Jurkat, Clone E6-1 (cell line): ENCODE results near the gene CD34.
A peak's percentile ranks its signal among the peaks of the same experiment; 100 is the strongest.
"Not testable (repeated sequence)": the region's sequence is repeated elsewhere in the genome, so short reads cannot be mapped to it uniquely, and the experiment has no call there.

Experiments
- DNase-seq: peaks from one replicate; pipeline ENCODE4 v3.0.0-alpha.2; 2011; ENCODE audit warnings: low read depth, low spot score
- H3K4me3 ChIP-seq: 2 replicates; pipeline ENCODE4 v1.5.1; 2011; ENCODE audit warnings: mild to moderate bottlenecking, low read length, control low read depth, moderate library complexity

Gene CD34

DNA sequence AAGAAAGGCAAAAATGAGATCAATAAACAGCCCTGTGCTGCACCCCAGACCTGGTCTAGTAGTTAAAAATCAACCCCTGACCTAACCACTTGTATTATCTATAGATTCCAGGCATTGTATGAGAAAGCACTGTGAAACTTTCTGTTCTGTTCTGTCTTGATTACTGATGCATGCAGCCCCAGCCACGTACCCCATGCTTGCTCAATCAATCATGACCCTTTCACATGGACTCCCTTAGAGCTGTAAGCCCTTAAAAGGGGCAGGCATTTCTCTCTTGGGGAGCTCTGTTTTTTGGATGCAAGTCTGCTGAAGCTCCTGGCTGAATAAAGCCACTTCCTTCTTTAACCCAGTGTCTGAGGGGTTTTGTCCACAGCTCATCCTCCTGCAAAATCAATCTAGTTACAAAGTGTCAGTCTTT, 24.2 kb upstream of the CD34 start:
- DNase-seq = no peak
- H3K4me3 ChIP-seq = no peak overlapping the region

DNA sequence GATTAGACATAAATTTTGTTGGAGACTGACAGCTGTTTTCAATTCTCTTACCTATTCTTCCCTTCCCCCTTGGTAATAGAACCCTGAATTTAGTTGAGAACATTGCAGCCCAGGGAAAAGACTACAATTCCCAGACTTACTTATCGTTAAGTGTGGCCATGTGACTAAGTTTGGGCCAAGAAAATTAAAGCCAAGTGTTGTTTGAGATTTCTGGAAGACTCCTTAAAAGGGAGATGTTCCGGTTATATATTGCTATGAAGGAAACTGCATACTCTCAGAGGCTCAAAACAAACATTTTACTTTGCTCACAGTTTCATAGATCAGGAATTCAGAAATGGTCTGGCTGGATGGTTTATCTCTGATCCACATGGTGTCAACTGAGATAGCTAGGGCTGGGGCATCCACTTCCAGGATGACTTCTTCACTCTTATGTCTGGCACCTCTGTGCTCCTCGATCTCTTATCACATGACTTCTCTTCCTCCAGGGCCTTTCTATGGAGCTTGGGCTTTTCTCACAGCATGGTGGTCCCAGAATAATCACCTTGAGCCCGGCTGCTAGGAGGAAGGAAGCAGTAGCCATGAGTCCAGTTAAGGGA, 22.4 kb upstream of the CD34 start:
- no peak for DNase-seq
- no peak overlapping the region for H3K4me3 ChIP-seq

DNA sequence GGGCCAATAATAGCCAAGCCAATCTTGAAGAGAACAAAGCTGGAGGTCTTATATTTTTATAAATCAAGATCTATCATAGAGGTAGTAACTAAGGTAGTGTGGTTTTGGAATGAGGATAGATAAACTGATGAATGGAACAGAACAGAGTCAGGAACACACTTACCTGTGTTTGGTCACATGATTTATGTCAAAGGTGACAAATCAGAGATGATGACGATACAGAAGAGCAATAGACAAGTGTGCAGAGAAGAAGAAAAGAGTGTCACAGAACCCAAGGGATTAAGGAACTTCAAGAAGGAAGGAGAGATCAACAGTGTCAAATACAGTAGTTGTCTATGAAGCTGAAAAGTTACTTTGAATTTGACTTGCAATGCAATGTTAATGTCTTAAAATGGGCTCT, 16.1 kb upstream of the CD34 start:
- no peak overlapping the region for H3K4me3 ChIP-seq
- no peak for DNase-seq

DNA sequence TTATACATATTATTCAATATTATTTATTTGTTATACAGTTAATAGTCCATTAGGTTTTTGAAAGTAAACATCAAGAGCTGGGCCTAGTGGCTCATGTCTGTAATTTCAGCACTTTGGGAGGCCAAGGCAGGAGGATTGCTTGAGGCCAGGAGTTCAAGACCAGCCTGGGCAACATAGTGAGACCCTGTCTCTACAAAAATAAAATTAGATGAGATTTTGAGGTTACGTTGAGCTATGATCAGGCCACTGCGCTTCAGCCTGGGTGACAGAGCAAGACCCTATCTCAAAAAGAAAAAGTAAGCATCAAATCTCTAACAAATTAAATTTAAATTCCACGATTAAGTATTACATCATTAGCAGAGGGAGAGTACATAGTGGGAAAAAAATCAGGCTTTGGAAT, 15.0 kb upstream of the CD34 start:
- not testable (repeated sequence) for H3K4me3 ChIP-seq, DNase-seq

DNA sequence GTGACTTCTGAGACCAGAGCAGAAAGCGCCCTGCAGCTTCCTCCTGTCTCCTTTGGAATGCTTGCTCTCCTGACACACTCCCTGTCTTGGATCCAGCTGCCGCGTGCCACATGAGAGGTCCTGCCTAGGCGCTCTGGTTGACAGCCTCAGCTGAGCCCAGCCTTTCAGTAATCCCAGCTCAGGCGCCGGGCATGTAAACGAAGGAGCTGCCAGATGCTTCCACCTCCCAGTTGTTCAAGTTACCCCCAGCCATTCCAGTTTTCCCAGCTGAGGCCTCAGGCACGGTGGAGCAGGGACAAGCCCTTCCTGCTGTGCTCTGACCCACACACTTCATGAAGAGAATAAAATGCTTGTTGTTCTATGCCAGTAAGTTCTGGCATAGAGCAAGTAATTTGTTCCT, 14.3 kb upstream of the CD34 start:
- H3K4me3 ChIP-seq = no peak overlapping the region
- no peak for DNase-seq

DNA sequence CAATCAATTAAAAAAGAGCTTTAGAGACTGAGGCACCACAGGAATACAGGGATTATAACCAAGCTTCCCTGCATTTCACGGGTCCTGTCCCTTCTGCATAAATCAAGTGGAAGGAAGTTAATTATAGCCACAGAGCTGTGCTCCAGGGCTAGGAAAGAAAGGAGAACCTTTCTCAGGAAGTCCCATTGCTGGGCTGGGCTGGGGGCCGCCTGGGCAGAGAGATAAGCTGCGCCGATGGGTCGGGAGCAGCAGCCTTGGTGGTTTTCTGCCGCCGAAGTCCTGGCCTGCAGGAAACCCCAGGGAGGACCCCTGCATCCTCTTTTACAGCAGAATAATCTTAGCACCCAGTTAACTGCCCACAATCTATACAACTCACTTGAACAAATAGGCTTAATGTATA, 12.6 kb upstream of the CD34 start:
- DNase-seq = no peak

DNA sequence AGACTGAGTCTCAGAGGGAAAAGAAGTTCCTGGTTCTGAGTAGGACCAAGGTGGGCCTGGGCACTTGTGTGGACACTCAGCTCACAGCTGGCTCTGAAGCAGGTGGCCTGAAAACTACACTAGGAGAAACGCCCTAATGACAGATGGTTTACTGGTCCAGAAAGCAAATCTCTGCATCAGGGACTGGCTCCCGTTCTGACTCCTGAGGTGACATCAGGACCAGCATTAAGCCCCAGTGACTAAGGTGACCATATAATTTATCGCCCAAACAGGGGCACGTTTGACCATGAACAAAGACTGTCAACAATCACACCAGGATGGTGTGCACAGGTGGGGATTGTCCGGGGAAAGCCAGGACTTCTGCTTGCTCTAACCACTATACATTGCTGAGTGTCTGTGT, 12.2 kb upstream of the CD34 start:
- H3K4me3 ChIP-seq = no peak overlapping the region
- no peak for DNase-seq

More for the DNA sequence above, 12.6 kb upstream of the CD34 start:
- no peak overlapping the region for H3K4me3 ChIP-seq

DNA sequence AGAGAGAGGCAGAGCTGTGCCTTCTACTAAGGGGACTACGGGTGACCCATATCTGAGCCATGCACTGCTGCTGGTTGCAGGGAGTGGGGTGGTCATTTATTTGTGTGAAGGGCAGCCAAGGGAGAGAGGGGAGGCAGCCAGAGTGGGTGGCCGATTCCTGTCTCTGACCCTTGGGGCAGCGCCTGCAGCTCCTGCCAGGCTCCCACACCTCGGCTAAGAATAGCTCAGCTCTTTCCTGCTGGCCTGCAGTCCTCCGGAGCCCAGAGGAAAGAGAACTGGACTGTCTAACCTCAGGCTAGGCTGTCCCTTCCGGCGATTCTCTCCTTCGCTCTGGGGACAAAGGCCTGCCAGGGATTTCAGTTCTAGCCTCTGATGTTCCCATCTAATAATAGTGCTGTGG, 11.6 kb upstream of the CD34 start:
- H3K4me3 ChIP-seq = no peak overlapping the region
- no peak for DNase-seq

DNA sequence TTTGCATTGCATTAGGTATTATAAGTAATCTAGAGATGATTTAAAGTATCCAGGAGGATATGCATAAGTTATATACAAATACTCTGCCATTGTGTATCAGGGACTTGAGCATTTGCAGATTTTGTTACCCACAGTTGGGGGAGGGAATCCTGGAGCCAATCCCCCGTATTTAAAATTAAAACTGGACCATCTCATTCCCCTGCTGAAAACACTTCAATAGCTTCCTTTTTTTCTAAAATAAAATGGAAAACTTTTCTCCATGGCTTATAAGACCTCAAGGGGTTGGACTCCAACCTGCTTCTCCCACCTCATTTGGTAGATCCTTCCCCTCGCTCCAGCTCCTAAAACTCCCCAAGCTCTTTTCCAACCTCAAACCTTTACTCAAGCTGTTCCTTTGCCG, 10.4 kb upstream of the CD34 start:
- H3K4me3 ChIP-seq = no peak overlapping the region
- DNase-seq = no peak

DNA sequence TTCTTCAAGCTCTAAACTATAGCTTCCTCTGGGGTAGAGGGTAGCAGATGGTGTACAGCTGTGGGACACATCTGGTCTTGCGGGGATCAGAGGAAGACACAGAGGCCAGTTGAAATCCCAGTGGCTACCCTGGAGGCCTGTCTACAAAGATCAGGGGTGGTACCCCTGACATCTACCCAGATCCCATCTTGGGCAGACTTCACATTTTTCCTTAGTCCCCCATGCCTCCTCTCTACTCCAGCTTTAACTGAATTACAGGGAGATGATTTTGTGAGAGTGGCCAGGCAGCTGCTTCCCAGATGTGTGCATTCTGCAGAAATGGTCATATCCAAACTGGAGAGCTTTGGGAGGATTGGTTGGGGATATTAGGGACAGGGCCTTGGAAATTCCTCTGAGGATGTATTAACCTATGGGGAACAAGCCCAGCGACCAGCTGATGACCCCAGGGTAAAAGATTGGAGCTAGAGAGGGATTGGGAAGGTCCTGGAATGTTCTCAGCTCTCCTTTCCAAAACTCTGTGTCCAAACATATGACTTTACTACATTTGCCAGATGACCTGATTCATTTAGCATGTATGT, 9.6 kb upstream of the CD34 start:
- no peak overlapping the region for H3K4me3 ChIP-seq
- DNase-seq = no peak

DNA sequence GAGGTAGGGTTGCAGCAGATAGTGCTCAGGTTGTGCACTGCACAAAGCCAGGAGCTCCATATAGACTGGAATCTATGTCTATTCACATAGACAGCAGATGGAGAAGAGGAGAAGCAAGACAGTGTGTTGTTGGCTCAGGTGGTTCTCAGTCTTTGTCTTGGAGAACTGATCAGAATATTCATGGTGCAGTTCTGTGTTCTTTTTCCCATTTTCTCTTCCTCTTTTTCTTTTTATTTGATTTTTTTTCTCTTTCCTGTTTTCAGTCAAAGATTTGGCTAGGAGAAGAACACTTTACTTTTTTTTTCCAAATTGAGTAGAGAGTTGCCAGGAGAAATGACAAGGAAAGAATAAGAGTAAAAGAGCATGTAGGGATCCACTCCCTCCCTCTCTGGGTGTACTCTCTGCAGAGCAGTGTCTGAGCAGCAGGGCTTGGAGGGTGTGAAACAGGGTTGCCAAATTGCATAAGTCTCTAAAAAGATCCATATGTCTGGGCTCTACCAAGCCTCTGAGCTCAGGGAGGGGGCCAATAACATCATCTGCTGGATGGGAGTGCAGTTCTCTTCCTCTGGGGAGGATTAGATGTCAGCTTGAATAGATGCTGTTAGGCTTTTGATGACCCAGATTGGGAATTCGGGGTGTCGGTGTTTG, 8.7 kb upstream of the CD34 start:
- no peak for DNase-seq
- no peak overlapping the region for H3K4me3 ChIP-seq

DNA sequence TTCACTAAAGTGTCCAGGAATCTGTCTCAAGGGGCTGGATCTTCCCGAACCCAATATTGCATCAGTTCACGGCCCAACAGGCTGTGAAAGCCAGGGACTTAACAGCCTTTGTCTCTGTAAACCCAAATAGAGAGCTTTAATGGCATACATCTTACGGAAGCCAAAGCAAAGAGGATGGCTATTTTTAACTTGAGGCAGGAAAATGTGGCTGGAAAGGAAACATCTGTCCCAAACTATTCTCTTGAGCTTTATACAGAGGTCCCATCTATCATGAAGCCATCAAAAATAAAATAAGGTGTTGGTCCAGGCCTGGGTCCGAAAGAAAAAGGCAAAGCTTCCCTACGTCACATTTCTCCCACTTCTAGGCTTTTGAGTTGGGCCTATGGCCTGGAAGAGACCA, 7.7 kb upstream of the CD34 start:
- DNase-seq = no peak
- no peak overlapping the region for H3K4me3 ChIP-seq

DNA sequence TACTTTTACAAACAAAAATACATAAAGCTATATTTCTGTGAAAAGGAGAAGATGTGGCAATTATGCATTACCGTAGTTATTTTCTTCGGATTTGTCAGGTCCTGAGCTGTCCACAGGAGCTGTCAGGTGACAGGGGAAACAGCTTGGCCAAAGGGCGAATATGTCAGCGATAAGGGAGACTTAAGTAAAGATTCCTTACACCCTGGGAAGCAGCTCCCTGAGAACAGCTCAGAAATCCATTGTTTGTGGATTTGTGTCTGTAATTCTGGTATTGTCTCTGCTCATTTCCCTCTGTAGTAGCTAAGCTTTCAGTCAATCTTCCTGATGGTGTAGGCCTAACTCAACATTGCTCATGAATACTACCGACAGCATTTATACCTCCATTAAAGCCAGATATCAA, 7.1 kb upstream of the CD34 start:
- no peak overlapping the region for H3K4me3 ChIP-seq
- no peak for DNase-seq

DNA sequence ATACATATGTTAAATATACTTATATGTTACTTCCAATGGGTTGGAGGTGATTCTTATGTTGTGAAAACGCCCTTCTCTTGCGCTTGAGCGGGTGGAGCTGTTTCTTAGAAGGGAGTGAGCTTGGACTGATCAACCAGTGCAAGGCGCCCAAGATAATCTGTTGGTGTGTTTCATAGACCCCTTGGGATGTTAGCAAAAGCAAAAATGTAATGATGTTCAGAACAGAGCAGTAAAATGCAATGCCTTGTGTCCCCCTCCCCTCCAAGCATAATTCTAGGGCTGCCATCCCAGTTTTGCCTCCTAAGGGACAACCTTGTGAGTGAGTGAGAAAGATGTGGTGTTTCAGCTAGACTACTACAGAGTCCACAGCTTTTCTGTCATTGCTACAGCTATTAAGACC, 6.2 kb upstream of the CD34 start:
- no peak overlapping the region for H3K4me3 ChIP-seq
- no peak for DNase-seq

DNA sequence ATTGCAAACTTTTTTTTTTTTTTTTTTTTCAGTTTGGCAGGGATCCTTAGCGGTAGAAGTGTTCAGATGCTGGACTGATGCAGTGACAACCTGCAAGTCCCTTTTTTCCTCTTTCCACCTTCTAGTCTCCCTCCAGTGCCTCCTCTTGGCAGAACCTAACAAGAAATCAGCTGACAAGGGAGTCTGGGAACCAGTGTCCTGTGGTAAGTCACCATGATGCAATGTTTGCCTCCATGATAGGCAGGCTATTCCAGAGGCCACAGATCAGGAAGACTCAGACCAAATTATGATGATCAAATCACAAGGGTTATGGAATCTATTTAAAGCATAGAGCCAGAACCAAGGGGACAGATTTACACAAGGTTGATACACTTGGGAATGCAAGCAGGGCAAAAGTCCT, 3.0 kb upstream of the CD34 start:
- no peak overlapping the region for H3K4me3 ChIP-seq
- no peak for DNase-seq

DNA sequence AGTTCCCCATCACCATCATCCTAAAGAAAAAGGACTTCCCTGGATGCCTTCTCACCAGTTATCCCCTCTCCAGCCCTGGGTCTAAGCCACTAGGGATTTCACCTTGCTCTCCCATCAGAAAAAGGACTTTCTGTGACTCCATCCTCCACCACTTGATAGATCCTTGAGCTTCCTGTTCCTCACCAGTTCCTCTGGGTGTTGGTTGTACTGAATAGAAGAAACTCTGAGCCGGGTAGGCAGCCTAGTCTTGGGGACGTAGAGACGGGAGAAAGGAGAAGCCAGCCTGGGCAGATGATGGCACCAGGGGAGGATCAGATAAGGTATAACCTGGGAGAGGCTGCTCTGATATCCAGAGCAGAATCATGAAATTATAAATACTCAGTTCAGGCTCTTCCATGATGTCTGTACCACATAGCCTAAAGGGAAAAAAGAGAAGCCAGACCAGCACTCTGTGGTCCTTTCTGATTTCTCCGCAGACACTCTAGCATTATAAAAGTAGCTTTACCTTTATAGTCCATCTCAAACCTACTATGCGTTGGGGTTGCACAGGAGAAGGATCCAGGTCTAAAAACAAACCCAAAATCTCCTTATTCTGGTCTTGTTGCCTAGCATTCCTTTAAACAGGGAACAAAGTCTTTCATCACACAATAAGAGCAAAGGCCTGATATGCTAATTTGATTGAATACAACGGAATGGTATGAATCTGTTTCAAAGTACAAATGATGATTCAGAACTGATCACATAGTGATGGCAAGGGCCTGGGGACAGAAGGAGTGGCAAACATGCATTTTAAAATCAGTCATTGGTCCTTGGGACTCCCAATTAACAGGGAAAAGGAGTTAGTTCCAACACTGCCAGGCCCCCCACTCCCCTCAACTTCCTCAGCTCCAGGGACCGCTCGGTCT, 1.2 kb upstream of the CD34 start:
- H3K4me3 ChIP-seq = no peak overlapping the region
- no peak for DNase-seq

DNA sequence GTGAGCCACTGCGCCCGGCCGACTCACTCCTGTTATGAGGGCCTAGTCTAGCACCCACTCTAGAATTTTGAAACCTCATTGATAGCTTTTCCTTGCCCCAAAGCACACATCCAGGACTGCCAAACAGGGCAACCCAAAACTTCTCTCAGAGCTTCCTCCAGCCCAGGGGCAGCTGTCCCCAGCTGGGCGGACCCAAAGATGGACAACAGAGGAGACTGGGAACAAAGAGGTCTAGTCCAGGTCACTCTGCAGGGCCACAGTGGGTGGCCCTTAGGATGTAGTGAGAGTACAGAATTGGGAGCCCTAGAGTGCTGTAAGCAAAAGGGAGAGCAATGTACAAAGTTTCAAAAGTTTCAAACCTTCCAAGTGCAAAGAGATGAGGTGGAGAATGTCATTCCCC, 1.2 kb downstream of the CD34 start:
- H3K4me3 ChIP-seq = no peak overlapping the region
- DNase-seq = no peak

DNA sequence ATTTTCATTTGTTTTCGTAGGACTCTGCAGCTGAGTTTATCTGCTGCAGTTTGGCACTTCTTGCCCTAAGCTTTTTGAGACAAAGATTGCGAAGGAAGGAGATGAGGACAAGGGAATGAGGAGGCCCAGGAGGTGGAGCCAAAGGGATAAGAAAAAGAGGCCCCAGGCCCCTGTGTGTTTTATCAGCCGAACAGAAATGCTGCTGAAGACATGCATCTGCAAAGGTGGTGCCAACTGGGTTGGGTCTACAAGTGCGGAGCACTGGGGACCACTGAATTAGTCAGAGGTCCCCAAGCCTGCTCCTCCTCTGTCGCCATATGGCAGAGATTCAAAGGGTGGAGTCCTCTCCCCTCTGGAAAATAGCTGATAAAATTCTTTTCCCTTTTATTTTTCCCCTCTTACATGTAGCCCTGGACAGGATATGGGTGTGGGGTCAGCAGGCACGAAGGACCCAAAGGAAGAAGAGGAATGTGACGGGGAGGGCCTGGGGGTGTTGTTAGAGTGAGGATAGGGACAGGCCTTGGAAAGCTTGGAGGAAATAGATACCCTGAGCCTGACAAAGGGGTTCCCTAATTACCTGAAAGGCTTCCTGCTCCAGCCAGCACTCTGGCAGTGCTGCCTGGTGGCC, 2.7 kb downstream of the CD34 start:
- no peak overlapping the region for H3K4me3 ChIP-seq
- DNase-seq = no peak

DNA sequence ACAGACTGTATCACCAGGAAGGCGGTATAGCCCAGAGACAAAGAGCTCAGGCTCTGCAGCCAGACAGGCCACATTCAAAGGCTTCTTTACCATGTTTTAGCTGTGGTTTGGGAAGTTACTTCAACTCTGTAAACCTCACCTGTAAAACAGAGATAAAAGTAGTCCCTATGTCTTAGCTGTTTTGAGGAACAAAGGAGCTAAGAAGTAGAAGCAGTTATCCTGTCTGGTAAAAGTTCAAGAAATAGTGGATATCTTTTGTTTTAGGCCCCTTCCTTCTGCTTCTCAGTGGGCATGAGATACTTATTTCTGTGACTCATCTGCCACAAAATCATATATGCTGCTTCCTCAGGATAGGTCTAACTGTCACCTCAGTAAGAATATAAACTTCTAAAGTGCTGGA, 6.5 kb downstream of the CD34 start:
- peak overlapping the region; percentile 9; the same call in 1 of the 2 replicates for H3K4me3 ChIP-seq
- DNase-seq = peak; percentile 90

DNA sequence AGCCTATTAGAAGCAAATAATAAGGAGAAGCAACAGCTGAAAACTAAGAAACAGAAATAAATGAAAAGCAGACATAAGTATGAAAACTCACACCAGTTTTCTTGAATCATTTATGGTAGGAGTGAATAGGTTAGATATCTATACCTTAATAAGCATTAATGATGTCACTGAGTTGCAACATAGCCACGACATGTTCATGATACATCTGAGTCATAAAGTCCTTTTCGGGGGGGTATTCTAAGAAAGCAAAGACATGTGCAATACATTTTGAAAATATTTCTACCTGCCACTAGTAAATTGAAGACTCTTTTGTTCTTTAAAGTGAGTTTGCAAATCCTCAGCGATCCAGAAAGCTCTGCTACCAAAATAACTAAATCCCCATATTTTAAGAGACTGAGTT, 7.2 kb downstream of the CD34 start:
- no peak overlapping the region for H3K4me3 ChIP-seq
- DNase-seq = no peak
